Measurements from ENCODE around the gene GGA3.

GRCh38 chr17:75245011-75245410 lies 16.4 kb downstream of the GGA3 start:
- TF ChIP-seq POLR2A (IDR thresholded peaks at IDR 0.05; ENCODE audit: low read depth, low read length) (no peak), POLR2AphosphoS5 (IDR thresholded peaks at IDR 0.05; ENCODE audit: low read depth, low read length) (no peak), TAF1 (IDR thresholded peaks at IDR 0.05; ENCODE audit: borderline replicate concordance, low read depth, low read length) (no peak)
